ENCODE measurements around the gene TUBGCP3.

- TF ChIP-seq CTCF (conservative IDR thresholded peaks at IDR 0.05) = no peak
- TF ChIP-seq EZH2 (IDR thresholded peaks at IDR 0.05; ENCODE audit: low read depth) = no peak
Observed at GRCh38 chr13:112450118-112450903, 137.6 kb downstream of the TUBGCP3 start.

Measured in PC-9 (cell line).